Hematopoietic multipotent progenitor cell (in vitro differentiated cells): ENCODE results near the gene GREB1. TPM values are rescaled to one million over a fixed set of nuclear protein-coding genes. Genes with fewer than 3 reads are reported as not detected.
"Not testable (repeated sequence)": the region's sequence is repeated elsewhere in the genome, so short reads cannot be mapped to it uniquely, and the experiment has no call there.

Experiments
- DNase-seq, 3 donors: peaks; one replicate each; pipeline ENCODE4 v3.0.0-alpha.2; 2011 to 2015; ENCODE audit warnings: low read depth in 2 of 3, low spot score in 2 of 3
- total RNA-seq: library from RNA; depleted of rRNA; stranded (reverse); fragments of >200 nt; gene quantifications from one replicate; pipeline ENCODE4 v1.2.3, GENCODE V29; 2012

GREB1 gene
- total RNA-seq, 1 donor, result 0.27 TPM

- DNase-seq, result no peak
These were observed 122.8 kb downstream of the GREB1 start for GRCh38 chr2:11656671-11657101.

- DNase-seq, result no peak
These were observed 123.3 kb downstream of the GREB1 start for GRCh38 chr2:11657195-11657594.

- DNase-seq, result no peak
These were observed 123.8 kb downstream of the GREB1 start for GRCh38 chr2:11657646-11658045.

GRCh38 chr2:11658208-11659114, 124.6 kb downstream of the GREB1 start:
- no peak for DNase-seq

GRCh38 chr2:11659115-11659475, 125.2 kb downstream of the GREB1 start:
- no peak for DNase-seq

- no peak for DNase-seq
These were observed 126.0 kb downstream of the GREB1 start for GRCh38 chr2:11659851-11660250.

GRCh38 chr2:11660396-11660795, 126.6 kb downstream of the GREB1 start:
- DNase-seq, result not testable (repeated sequence)

GRCh38 chr2:11661891-11662435, 128.1 kb downstream of the GREB1 start:
- no peak for DNase-seq

GRCh38 chr2:11662882-11663281, 129.0 kb downstream of the GREB1 start:
- no peak for DNase-seq

GRCh38 chr2:11663427-11663826, 129.6 kb downstream of the GREB1 start:
- DNase-seq, result no peak

- no peak for DNase-seq
These were observed 131.2 kb downstream of the GREB1 start for GRCh38 chr2:11665028-11665427.

- no peak for DNase-seq
These were observed 131.9 kb downstream of the GREB1 start for GRCh38 chr2:11665510-11666362.

GRCh38 chr2:11667194-11667593, 133.3 kb downstream of the GREB1 start:
- no peak for DNase-seq

- DNase-seq, result no peak
These were observed 134.2 kb downstream of the GREB1 start for GRCh38 chr2:11667866-11668637.

- peak in 2 of 3 donors; percentile 66 to 68 for DNase-seq
These were observed 135.8 kb downstream of the GREB1 start, which contains the start of gene NTSR2 for GRCh38 chr2:11669454-11670291. TSS of gene NTSR2 (minus strand) at chr2:11670195. CDS start at chr2:11670129, 66 bp downstream.

- peak in 1 of 3 donors; percentile 15 for DNase-seq
These were observed 138.6 kb downstream of the GREB1 start for GRCh38 chr2:11672407-11672806.

- no peak for DNase-seq
These were observed 141.1 kb downstream of the GREB1 start for GRCh38 chr2:11674983-11675382.

GRCh38 chr2:11675423-11676112, 141.7 kb downstream of the GREB1 start:
- DNase-seq, result no peak

- no peak for DNase-seq
These were observed 142.8 kb downstream of the GREB1 start for GRCh38 chr2:11676640-11677039.
